HepG2 (cell line): ENCODE measurements around the gene JSRP1. TPM values are rescaled to one million over a fixed set of nuclear protein-coding genes. Genes with fewer than 3 reads are reported as not detected.

Experiments
- ARNT ChIP-seq: fragments of 450-650 bp; IDR thresholded peaks from 2 replicates; pipeline ENCODE4 v1.6.1; 2017
- CBX5 ChIP-seq: sonication (generic); formaldehyde crosslinking; IDR thresholded peaks from 2 replicates; pipeline ENCODE4 v1.4.0; 2020; ENCODE audit warnings: missing genetic modification reagents, borderline replicate concordance
- ETV6 ChIP-seq: sonication (generic); formaldehyde crosslinking; conservative IDR thresholded peaks from 2 replicates; pipeline ENCODE4 v1.4.0; 2020; ENCODE audit warnings: missing genetic modification reagents
- FOXK1 ChIP-seq: sonication (generic); formaldehyde crosslinking; IDR thresholded peaks from 2 replicates; pipeline ENCODE4 v1.4.0; 2020; ENCODE audit warnings: low read depth, missing genetic modification reagents, borderline replicate concordance
- HDAC1 ChIP-seq: sonication (generic); formaldehyde crosslinking; IDR thresholded peaks from 2 replicates; pipeline ENCODE4 v1.5.1; 2020; ENCODE audit warnings: mild to moderate bottlenecking, missing genetic modification reagents
- HNF1A ChIP-seq, 2 experiments: sonication (generic) in 1 of 2; formaldehyde crosslinking in 1 of 2; IDR thresholded peaks; 2 replicates each; pipeline versions ENCODE4 v1.4.0 to v1.6.1; 2016 to 2020; ENCODE audit warnings: borderline replicate concordance in 1 of 2, low read depth in 1 of 2, mild to moderate bottlenecking in 1 of 2, missing genetic modification reagents in 1 of 2
- MXD4 ChIP-seq: IDR thresholded peaks from 2 replicates; pipeline ENCODE4 v1.6.1; 2016; ENCODE audit warnings: mild to moderate bottlenecking, missing biosample characterization, missing genetic modification reagents
- NR2F6 ChIP-seq, 2 experiments: IDR thresholded peaks; 2 replicates each; pipeline ENCODE4 v1.6.1; 2016; ENCODE audit warnings: antibody characterized with exemption in 1 of 2, mild to moderate bottlenecking in 1 of 2
- PHB2 ChIP-seq: fragments of 450-650 bp; IDR thresholded peaks from 2 replicates; pipeline ENCODE4 v1.6.1; 2018; ENCODE audit not compliant: partially characterized antibody
- PHF21A ChIP-seq: sonication (generic); formaldehyde crosslinking; IDR thresholded peaks from 2 replicates; pipeline ENCODE4 v1.5.0; 2020; ENCODE audit warnings: mild to moderate bottlenecking, missing genetic modification reagents
- POLR2A ChIP-seq, 2 experiments: IDR thresholded peaks; 2 replicates each; pipeline ENCODE4 v1.6.1; 2011; ENCODE audit warnings: low read depth in 2 of 2, low read length in 2 of 2, mild to moderate bottlenecking in 1 of 2, moderate library complexity in 1 of 2; ENCODE audit not compliant: insufficient read depth in 1 of 2
- SUZ12 ChIP-seq: fragments of 150-350 bp; IDR thresholded peaks from 2 replicates; pipeline ENCODE4 v1.6.1; 2014; ENCODE audit warnings: low read depth, low read length
- TAF1 ChIP-seq: sonication (generic); formaldehyde crosslinking; IDR thresholded peaks from 2 replicates; pipeline ENCODE4 v1.4.0; 2020; ENCODE audit warnings: missing genetic modification reagents
- ZBED4 ChIP-seq: sonication (generic); formaldehyde crosslinking; IDR thresholded peaks from 2 replicates; pipeline ENCODE4 v1.4.0; 2020; ENCODE audit warnings: missing genetic modification reagents, borderline replicate concordance
- ZNF136 ChIP-seq: sonication (generic); formaldehyde crosslinking; IDR thresholded peaks from 2 replicates; pipeline ENCODE4 v1.8.1; 2022; ENCODE audit warnings: low read depth, mild to moderate bottlenecking, moderate library complexity, missing genetic modification reagents
- ZNF282 ChIP-seq: fragments of 450-650 bp; IDR thresholded peaks from 2 replicates; pipeline ENCODE4 v1.6.1; 2018; ENCODE audit not compliant: partially characterized antibody
- ZNF329 ChIP-seq: sonication (generic); formaldehyde crosslinking; IDR thresholded peaks from 2 replicates; pipeline ENCODE4 v1.9.0; 2021; ENCODE audit warnings: low read depth, mild to moderate bottlenecking, missing genetic modification reagents
- ZNF460 ChIP-seq: sonication (generic); formaldehyde crosslinking; IDR thresholded peaks from 2 replicates; pipeline ENCODE4 v1.5.1; 2020; ENCODE audit warnings: missing genetic modification reagents, mild to moderate bottlenecking, borderline replicate concordance
- ZNF543 ChIP-seq: sonication (generic); formaldehyde crosslinking; IDR thresholded peaks from 2 replicates; pipeline ENCODE4 v1.4.0; 2020; ENCODE audit warnings: mild to moderate bottlenecking, missing genetic modification reagents
- ZNF572 ChIP-seq: sonication (generic); formaldehyde crosslinking; IDR thresholded peaks from 2 replicates; pipeline ENCODE4 v1.5.1; 2020; ENCODE audit warnings: mild to moderate bottlenecking, missing genetic modification reagents
- ZNF674 ChIP-seq: sonication (generic); formaldehyde crosslinking; IDR thresholded peaks from 2 replicates; pipeline ENCODE4 v1.5.0; 2020; ENCODE audit warnings: low read depth, mild to moderate bottlenecking, missing genetic modification reagents
- ZNF75D ChIP-seq: sonication (generic); formaldehyde crosslinking; IDR thresholded peaks from 2 replicates; pipeline ENCODE4 v1.8.1; 2023; ENCODE audit warnings: missing genetic modification reagents, mild to moderate bottlenecking, borderline replicate concordance
- ZSCAN21 ChIP-seq: sonication (generic); formaldehyde crosslinking; IDR thresholded peaks from 2 replicates; pipeline ENCODE4 v1.8.0; 2022; ENCODE audit warnings: mild to moderate bottlenecking, missing genetic modification reagents, moderate library complexity, borderline replicate concordance
- ZSCAN30 ChIP-seq: sonication (generic); formaldehyde crosslinking; IDR thresholded peaks from 2 replicates; pipeline ENCODE4 v1.5.0; 2020; ENCODE audit warnings: mild to moderate bottlenecking, missing genetic modification reagents
- polyA plus RNA-seq, 8 experiments: library from polyadenylated mRNA; depleted of rRNA in 3 of 8; stranded (reverse) in 7 of 8; unstranded in 1 of 8; fragments of >200 nt; fragmentation: Illumina TruSeq in 4 of 8; extraction: Trizol in 4 of 8; gene quantifications; 2 replicates each; pipeline versions ENCODE4 v1.2.1 to v1.2.3, GENCODE V29; 2011 to 2016; ENCODE audit warnings: low read depth in 4 of 8, missing spikeins in 1 of 8, mixed read lengths in 1 of 8; ENCODE audit not compliant: insufficient read depth in 1 of 8
- total RNA-seq, 5 experiments: library from RNA; depleted of rRNA; stranded (reverse); fragments of >200 nt; fragmentation: Illumina TruSeq; extraction: Trizol; gene quantifications; 2 replicates each; pipeline ENCODE4 v1.2.3, GENCODE V29; 2016; ENCODE audit warnings: low read depth in 1 of 5

The JSRP1 gene
- total and polyA plus RNA-seq, 2 of the 13 experiments (the other 11 are each of a cell fraction or from before 2014, with no cell fraction given): 0.16 to 0.38 TPM

GRCh38 chr19:2288338-2288817, 32.2 kb upstream of the JSRP1 start (continued):
- TF ChIP-seq ZBED4: peak; percentile 67; the same call in 1 of the 2 replicates
- TF ChIP-seq ZNF75D (CRISPR knock-in tag): no peak
- TF ChIP-seq MXD4 (CRISPR knock-in tag): 0 out of 2 replicates have a peak, but pooled peaks have one; percentile 38
- peak; percentile 60; the same call in 1 of the 2 replicates for TF ChIP-seq HDAC1
- no peak for TF ChIP-seq HNF1A (IDR thresholded peaks at IDR 0.05; ENCODE audit: low read depth)
- TF ChIP-seq HNF1A (CRISPR knock-in tag; IDR thresholded peaks at IDR 0.05; ENCODE audit: borderline replicate concordance): no peak
- no peak for TF ChIP-seq ZNF282
- TF ChIP-seq ZNF329 (CRISPR knock-in tag): no peak
- TF ChIP-seq ZSCAN21 (CRISPR knock-in tag): 0 out of 2 replicates have a peak, but pooled peaks have one; percentile 33
- TF ChIP-seq POLR2A (IDR thresholded peaks at IDR 0.05; ENCODE audit: insufficient read depth in 1 of 2, low read depth in 2 of 2, low read length in 2 of 2): no peak
- TF ChIP-seq PHB2: no peak
- peak; percentile 75 for TF ChIP-seq NR2F6 (IDR thresholded peaks at IDR 0.05)
- TF ChIP-seq NR2F6 (CRISPR knock-in tag; IDR thresholded peaks at IDR 0.05): peak; percentile 52; the same call in 1 of the 2 replicates
- TF ChIP-seq SUZ12: no peak
- TF ChIP-seq ZNF460: no peak
- TF ChIP-seq ARNT: no peak
- no peak for TF ChIP-seq ZNF674 (CRISPR knock-in tag)
- no peak for TF ChIP-seq ZNF136 (CRISPR knock-in tag)
- TF ChIP-seq FOXK1 (CRISPR knock-in tag): no peak
- TF ChIP-seq CBX5: no peak
- no peak for TF ChIP-seq TAF1 (CRISPR knock-in tag)
- peak; percentile 69; the same call in 1 of the 2 replicates for TF ChIP-seq PHF21A (CRISPR knock-in tag)
- TF ChIP-seq ZNF572 (CRISPR knock-in tag): peak; percentile 25; the same call in 1 of the 2 replicates
- no peak for TF ChIP-seq ZSCAN30
- TF ChIP-seq ZNF543 (CRISPR knock-in tag): peak; percentile 36; the same call in 1 of the 2 replicates
- TF ChIP-seq ETV6 (CRISPR knock-in tag): no peak
